Measurements from ENCODE around the gene SPSB1.

The SPSB1 gene

DNA sequence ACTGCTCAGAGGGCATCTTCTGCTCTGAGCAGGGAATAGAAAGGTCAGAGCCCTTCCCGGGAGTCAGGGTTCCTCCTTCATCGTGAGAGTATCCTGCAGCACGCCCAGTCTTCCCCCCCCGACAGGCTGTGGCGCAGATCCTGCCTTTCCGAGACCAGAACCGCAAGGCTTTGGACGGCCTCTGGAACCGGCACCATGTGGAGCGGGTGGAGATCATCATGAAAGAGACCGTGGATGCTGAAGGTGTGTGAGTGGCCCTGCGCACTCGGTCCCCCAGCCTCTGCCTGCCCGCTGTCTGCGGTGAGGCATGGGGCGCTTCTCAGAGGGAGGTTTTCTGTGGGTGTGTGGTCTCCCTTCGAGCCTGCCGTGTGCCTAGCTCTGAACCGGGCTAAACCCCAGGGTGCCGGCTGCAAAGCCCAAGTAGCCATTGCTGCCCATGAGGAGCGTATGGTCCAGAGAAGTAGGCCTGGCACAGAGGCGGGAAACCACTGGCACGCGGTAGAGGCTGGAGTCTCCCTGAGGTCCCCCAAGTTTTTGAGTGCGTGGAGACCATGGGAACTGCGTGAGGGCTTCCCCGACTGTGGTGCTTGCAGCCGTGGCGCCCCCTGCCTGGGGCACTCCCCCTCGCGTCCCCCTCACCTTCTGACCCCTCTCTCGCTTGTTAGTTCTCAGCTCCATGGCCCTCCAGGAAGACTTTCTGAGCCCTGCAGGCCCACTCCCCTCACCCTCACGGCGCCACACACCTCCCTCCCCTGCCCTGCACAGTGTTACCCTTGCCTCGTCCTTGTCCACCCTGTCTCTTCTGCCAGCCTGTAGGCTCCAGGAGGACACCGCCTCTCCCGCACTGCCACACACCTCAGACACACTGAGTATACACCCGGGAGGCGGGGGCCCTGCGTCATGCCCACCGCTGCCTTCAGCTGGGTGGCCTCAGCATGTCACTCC is 45.6 kb upstream of the SPSB1 start:
- H3K4me3 ChIP-seq (ENCODE audit: control insufficient read depth, low read depth, low read length) = no peak overlapping the region

DNA sequence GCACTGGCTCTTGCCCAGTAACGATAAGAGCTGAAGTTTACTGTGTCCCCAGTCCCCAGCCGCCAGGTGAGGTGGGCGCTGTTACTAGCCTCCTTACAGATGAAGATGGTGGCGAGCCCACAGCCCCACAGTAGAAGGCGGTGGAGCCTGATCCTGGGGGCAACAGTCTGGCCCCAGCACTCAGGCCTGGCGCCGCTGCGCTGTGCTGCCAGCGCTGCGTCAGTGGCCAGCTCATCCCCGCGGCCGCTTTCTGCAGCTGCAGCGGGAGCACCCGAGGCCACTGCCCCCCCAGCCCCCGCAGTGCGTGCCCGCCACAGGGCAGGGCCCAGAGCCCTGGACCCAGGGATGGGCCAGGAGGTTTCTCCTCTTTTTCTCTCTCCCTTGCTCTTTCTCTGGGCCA is 44.8 kb upstream of the SPSB1 start:
- TF ChIP-seq, protein P1, sequence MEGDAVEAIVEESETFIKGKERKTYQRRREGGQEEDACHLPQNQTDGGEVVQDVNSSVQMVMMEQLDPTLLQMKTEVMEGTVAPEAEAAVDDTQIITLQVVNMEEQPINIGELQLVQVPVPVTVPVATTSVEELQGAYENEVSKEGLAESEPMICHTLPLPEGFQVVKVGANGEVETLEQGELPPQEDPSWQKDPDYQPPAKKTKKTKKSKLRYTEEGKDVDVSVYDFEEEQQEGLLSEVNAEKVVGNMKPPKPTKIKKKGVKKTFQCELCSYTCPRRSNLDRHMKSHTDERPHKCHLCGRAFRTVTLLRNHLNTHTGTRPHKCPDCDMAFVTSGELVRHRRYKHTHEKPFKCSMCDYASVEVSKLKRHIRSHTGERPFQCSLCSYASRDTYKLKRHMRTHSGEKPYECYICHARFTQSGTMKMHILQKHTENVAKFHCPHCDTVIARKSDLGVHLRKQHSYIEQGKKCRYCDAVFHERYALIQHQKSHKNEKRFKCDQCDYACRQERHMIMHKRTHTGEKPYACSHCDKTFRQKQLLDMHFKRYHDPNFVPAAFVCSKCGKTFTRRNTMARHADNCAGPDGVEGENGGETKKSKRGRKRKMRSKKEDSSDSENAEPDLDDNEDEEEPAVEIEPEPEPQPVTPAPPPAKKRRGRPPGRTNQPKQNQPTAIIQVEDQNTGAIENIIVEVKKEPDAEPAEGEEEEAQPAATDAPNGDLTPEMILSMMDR (IDR thresholded peaks at IDR 0.05; ENCODE audit: control insufficient read depth, insufficient read depth, low read depth, low read length, missing control alignments) = no peak

More for the DNA sequence above, 45.6 kb upstream of the SPSB1 start:
- TF ChIP-seq, protein P1 (IDR thresholded peaks at IDR 0.05; ENCODE audit: control insufficient read depth, insufficient read depth, low read depth, low read length, missing control alignments) = no peak
- DNase-seq (ENCODE audit: low read depth) = no peak

DNA sequence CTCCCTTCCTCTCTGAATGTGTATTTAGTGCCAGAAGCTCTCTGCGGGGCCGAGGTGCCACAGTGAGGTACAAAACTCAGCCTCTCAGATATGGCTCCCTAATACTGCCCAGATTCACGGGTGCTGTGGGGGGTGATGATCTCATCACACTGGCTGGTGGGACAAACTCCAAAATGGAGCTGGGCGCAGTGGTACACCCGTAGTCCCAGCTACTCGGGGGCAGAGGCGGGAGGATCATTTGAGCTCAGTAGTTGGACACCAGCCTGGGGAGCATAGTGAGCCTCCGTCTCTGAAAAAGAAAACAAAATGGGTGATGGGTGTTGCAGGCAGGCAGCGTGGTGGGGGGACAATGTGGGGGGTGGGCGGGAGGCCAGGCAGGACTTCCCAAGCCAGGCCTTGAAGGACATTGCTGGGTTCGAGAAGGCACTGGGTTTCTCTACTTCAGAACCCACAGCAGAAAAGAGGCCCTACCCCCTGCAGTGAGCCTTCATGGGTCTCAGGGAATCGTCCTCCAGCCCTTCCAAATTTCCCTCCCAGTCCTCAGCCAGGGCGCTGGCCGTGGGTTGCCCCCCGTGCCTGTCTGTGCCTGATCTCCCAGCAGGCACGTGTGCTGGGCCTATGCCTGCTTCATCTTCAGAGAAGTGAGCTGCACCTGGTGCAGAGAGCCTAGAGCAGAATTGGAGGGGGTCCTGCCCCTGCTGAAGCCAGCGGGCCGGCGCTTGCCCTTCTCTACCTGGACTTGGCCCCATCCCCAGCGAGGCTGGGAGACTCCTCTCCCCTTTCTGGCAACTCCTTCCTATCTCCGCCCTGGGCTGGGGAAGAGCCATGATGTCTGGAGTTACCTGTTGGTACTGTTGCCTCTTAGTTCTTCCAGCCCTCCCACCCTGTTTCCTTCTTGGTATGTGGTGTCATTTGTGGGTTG is 44.1 kb upstream of the SPSB1 start:
- no peak overlapping the region for H3K4me3 ChIP-seq (ENCODE audit: control insufficient read depth, low read depth, low read length)
- no peak for DNase-seq (ENCODE audit: low read depth)
- TF ChIP-seq, protein P1 (IDR thresholded peaks at IDR 0.05; ENCODE audit: control insufficient read depth, insufficient read depth, low read depth, low read length, missing control alignments) = no peak

More for the DNA sequence above, 44.8 kb upstream of the SPSB1 start:
- DNase-seq (ENCODE audit: low read depth) = no peak
- no peak overlapping the region for H3K4me3 ChIP-seq (ENCODE audit: control insufficient read depth, low read depth, low read length)

DNA sequence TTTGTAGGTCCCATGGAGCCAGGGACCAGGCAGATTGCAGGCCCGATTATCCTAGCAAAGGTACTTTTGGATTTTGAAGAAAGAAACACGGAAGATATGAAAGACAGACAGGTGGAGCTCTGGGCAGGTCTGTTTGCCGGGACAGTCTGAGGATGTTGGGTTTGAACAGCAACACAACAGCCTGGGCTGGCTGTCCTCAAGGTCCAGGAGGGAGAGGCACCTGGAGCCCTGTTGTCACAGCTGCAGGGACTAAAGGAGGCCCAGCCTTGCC is 43.5 kb upstream of the SPSB1 start:
- TF ChIP-seq, protein P1 (IDR thresholded peaks at IDR 0.05; ENCODE audit: control insufficient read depth, insufficient read depth, low read depth, low read length, missing control alignments) = no peak
- DNase-seq (ENCODE audit: low read depth) = no peak
- H3K4me3 ChIP-seq (ENCODE audit: control insufficient read depth, low read depth, low read length) = no peak overlapping the region

DNA sequence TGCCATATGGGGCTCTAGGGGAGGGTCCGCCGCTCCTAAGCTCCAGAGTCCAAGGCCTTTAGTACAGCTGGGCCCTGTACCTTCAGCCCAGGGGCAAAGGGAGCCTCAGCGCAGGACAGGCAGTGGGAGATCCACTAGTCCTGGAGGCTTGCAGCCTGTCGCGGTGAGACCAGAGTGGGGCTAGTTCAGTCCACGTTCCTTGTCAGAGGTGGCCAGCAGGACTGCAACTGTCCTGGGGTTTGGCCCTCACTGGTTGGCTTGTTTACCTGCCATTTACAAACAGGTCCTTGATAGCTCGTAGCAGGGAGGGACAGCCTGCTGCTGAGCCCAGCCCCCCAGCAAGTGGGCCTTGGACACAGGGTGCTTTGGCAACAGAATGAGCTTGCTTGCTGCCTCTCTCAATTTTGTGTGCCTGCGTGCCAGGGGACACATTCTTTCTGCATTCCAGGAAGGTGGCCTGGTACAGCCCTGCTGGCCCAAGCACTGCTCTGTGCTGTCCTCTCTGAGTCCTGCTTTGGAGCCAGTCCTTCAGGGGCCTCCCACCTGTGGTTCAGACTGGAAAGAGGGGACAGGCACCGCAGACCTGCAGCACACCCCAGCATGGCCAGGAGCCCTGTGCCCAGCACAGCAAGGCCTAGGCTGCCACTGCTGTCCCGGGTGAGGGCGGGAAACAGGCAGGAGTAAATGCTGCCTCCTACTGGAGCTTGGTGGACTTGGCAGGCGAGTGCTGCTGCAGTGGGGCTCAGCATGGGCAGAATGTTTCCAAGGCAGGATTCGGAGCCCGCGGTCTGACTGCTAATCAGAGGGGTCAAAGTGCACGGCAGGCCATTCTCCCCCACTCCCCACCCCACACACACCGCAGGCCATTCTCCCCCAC is 42.9 kb upstream of the SPSB1 start:
- DNase-seq (ENCODE audit: low read depth) = no peak

More for the DNA sequence above, 42.9 kb upstream of the SPSB1 start:
- H3K4me3 ChIP-seq (ENCODE audit: control insufficient read depth, low read depth, low read length) = no peak overlapping the region
- TF ChIP-seq, protein P1 (IDR thresholded peaks at IDR 0.05; ENCODE audit: control insufficient read depth, insufficient read depth, low read depth, low read length, missing control alignments) = peak; percentile 75

Measured in AG09309 (cell line).